Stimulated activated effector memory CD8-positive, alpha-beta T cell treated with anti-CD3 and anti-CD28 coated beads, Interleukin-12 subunit alpha, Interleukin-12 subunit beta, amount 100 ng/mL, for 72 hours (primary cell): Measurements from ENCODE around the gene GOLGA6L10.
A peak's percentile ranks its signal among the peaks of the same experiment; 100 is the strongest.
"Not testable (repeated sequence)": the region's sequence is repeated elsewhere in the genome, so short reads cannot be mapped to it uniquely, and the experiment has no call there.

ENCODE experiments used
- ATAC-seq: fragments of 150-1000 bp; cut with Tn5 transposase; 2 replicates; pipeline ENCODE4 v1.10.0; 2021
- DNase-seq, 2 donors: peaks; one replicate each; pipeline ENCODE4 v3.0.0; 2021 to 2022; ENCODE audit warnings: low spot score in 2 of 2
- H3K27ac Mint-ChIP-seq: one replicate; pipeline ENCODE4 v1.8.0; 2022; ENCODE audit warnings: mild to moderate bottlenecking, mixed read lengths
- H3K36me3 Mint-ChIP-seq: one replicate; pipeline ENCODE4 v1.8.0; 2022; ENCODE audit warnings: mild to moderate bottlenecking, mixed read lengths
- H3K4me1 Mint-ChIP-seq: one replicate; pipeline ENCODE4 v1.8.0; 2022; ENCODE audit warnings: mixed read lengths
- H3K4me3 Mint-ChIP-seq: one replicate; pipeline ENCODE4 v1.8.0; 2022; ENCODE audit warnings: mild to moderate bottlenecking, mixed read lengths
- H3K9me3 Mint-ChIP-seq: one replicate; pipeline ENCODE4 v1.8.0; 2022; ENCODE audit warnings: mixed read lengths

The GOLGA6L10 gene

GRCh38 chr15:82333603-82334553 is 15.4 kb downstream of the GOLGA6L10 start:
- DNase-seq = peak in 1 of 2 donors; percentile 45
- not testable (repeated sequence) for H3K4me1 Mint-ChIP-seq, H3K36me3 Mint-ChIP-seq, ATAC-seq, H3K27ac Mint-ChIP-seq, H3K9me3 Mint-ChIP-seq, H3K4me3 Mint-ChIP-seq

GRCh38 chr15:82332711-82333602 is 16.3 kb downstream of the GOLGA6L10 start:
- ATAC-seq, H3K4me3 Mint-ChIP-seq, H3K36me3 Mint-ChIP-seq, H3K27ac Mint-ChIP-seq, H3K9me3 Mint-ChIP-seq, H3K4me1 Mint-ChIP-seq: not testable (repeated sequence)
- peak in 1 of 2 donors; percentile 38 for DNase-seq

- not testable (repeated sequence) for H3K27ac Mint-ChIP-seq, H3K9me3 Mint-ChIP-seq, DNase-seq, H3K4me1 Mint-ChIP-seq, H3K4me3 Mint-ChIP-seq, H3K36me3 Mint-ChIP-seq
- peak; percentile 49 for ATAC-seq
Measured at GRCh38 chr15:82331576-82332304, 17.5 kb downstream of the GOLGA6L10 start.

GRCh38 chr15:82330921-82331320 is 18.4 kb downstream of the GOLGA6L10 start:
- not testable (repeated sequence) for H3K4me3 Mint-ChIP-seq, H3K36me3 Mint-ChIP-seq, H3K4me1 Mint-ChIP-seq, H3K27ac Mint-ChIP-seq, H3K9me3 Mint-ChIP-seq, ATAC-seq
- peak in 1 of 2 donors; percentile 23 for DNase-seq

GRCh38 chr15:82329039-82329438 is 20.2 kb downstream of the GOLGA6L10 start:
- DNase-seq, ATAC-seq, H3K4me1 Mint-ChIP-seq, H3K9me3 Mint-ChIP-seq, H3K36me3 Mint-ChIP-seq, H3K4me3 Mint-ChIP-seq, H3K27ac Mint-ChIP-seq: not testable (repeated sequence)

GRCh38 chr15:82327372-82327771 is 21.9 kb downstream of the GOLGA6L10 start:
- not testable (repeated sequence) for H3K27ac Mint-ChIP-seq, H3K4me1 Mint-ChIP-seq, ATAC-seq, H3K9me3 Mint-ChIP-seq, H3K36me3 Mint-ChIP-seq, H3K4me3 Mint-ChIP-seq
- peak in 1 of 2 donors; percentile 18 for DNase-seq

GRCh38 chr15:82326896-82327295 is 22.4 kb downstream of the GOLGA6L10 start:
- ATAC-seq, H3K4me3 Mint-ChIP-seq, H3K36me3 Mint-ChIP-seq, H3K27ac Mint-ChIP-seq, H3K9me3 Mint-ChIP-seq, H3K4me1 Mint-ChIP-seq: not testable (repeated sequence)
- peak in 1 of 2 donors; percentile 40 for DNase-seq

- DNase-seq, H3K9me3 Mint-ChIP-seq, H3K4me3 Mint-ChIP-seq, H3K27ac Mint-ChIP-seq, H3K4me1 Mint-ChIP-seq, ATAC-seq, H3K36me3 Mint-ChIP-seq: not testable (repeated sequence)
Measured at GRCh38 chr15:82325646-82326045, 23.6 kb downstream of the GOLGA6L10 start.

GRCh38 chr15:82324831-82325230 is 24.4 kb downstream of the GOLGA6L10 start:
- not testable (repeated sequence) for DNase-seq, H3K36me3 Mint-ChIP-seq, H3K4me1 Mint-ChIP-seq, H3K4me3 Mint-ChIP-seq, ATAC-seq, H3K27ac Mint-ChIP-seq, H3K9me3 Mint-ChIP-seq

GRCh38 chr15:82322488-82322887 is 26.8 kb downstream of the GOLGA6L10 start:
- not testable (repeated sequence) for H3K4me1 Mint-ChIP-seq, DNase-seq, H3K4me3 Mint-ChIP-seq, H3K9me3 Mint-ChIP-seq, ATAC-seq, H3K27ac Mint-ChIP-seq, H3K36me3 Mint-ChIP-seq

GRCh38 chr15:82320861-82321260 is 28.4 kb downstream of the GOLGA6L10 start:
- H3K4me3 Mint-ChIP-seq, DNase-seq, H3K36me3 Mint-ChIP-seq, H3K27ac Mint-ChIP-seq, ATAC-seq, H3K4me1 Mint-ChIP-seq, H3K9me3 Mint-ChIP-seq: not testable (repeated sequence)

- H3K27ac Mint-ChIP-seq, DNase-seq, H3K36me3 Mint-ChIP-seq, H3K4me3 Mint-ChIP-seq, ATAC-seq, H3K9me3 Mint-ChIP-seq, H3K4me1 Mint-ChIP-seq: not testable (repeated sequence)
Measured at GRCh38 chr15:82319522-82320278, 29.6 kb downstream of the GOLGA6L10 start.

GRCh38 chr15:82318281-82318680 is 31.0 kb downstream of the GOLGA6L10 start:
- H3K9me3 Mint-ChIP-seq, H3K36me3 Mint-ChIP-seq, H3K27ac Mint-ChIP-seq, ATAC-seq, H3K4me1 Mint-ChIP-seq, H3K4me3 Mint-ChIP-seq, DNase-seq: not testable (repeated sequence)

GRCh38 chr15:82317516-82317915 is 31.8 kb downstream of the GOLGA6L10 start:
- not testable (repeated sequence) for H3K27ac Mint-ChIP-seq, H3K4me3 Mint-ChIP-seq, H3K36me3 Mint-ChIP-seq, DNase-seq, ATAC-seq, H3K9me3 Mint-ChIP-seq, H3K4me1 Mint-ChIP-seq
